ENCODE measurements around the gene ZNF878.
"Not testable (repeated sequence)": the region's sequence is repeated elsewhere in the genome, so short reads cannot be mapped to it uniquely, and the experiment has no call there.

Gene ZNF878

DNA sequence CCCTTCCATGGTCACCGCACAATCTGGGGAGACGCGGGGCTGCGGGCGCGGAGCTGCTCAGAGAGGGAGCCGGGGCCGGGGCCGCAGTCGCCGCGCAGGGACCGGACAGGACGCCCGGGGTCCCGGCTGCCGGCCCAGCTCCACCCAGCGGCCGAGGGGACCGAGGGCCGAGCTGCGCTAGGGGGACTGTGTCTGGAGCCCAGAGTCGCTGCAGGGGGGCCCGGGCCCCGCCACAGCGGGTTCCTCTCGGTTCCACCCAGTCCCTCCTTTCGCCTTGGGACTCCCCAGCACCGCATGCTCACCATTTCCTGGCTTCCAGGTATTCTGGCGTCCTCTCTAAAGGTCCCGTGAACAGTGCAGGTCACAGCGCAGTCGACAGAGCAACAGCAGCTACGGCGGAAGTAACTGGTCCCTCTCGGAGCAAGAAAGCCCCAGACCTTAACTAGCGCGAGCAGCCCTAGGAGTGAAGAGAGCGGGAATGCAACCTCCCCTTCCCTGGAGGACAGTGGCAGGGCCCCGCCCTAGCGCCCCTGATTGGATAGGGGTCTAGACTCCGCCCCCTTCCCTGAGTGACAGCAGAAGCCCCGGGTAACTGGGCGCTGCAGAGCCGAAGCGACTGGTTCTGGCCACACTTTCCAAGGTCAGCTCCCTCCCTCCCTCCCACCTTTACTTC lies at the start of gene ZNF878:
ZNF878 (minus strand) TSS at position 465 of the 673 bp plus-strand sequence; CDS start at position 305, 160 bp downstream.
- DNase-seq = no peak

DNA sequence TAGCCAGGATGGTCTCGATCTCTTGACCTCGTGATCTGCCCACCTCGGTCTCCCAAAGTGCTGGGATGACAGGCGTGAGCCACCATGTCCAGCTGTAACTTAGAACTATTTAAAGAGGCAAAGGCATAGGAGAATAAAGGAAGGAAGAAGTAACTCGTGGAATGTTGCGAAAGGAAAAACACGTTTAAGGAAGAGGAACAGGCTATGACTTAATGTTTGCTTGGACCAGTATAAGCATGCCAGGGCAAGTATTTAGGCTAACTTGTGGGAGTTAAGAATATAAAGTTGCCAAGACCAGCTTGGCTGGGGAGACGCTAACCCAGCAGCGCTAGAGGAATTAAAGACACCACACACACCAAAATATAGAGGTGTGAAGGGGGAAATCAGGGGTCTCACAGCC lies 45.3 kb upstream of the ZNF878 start:
- no peak for DNase-seq

DNA sequence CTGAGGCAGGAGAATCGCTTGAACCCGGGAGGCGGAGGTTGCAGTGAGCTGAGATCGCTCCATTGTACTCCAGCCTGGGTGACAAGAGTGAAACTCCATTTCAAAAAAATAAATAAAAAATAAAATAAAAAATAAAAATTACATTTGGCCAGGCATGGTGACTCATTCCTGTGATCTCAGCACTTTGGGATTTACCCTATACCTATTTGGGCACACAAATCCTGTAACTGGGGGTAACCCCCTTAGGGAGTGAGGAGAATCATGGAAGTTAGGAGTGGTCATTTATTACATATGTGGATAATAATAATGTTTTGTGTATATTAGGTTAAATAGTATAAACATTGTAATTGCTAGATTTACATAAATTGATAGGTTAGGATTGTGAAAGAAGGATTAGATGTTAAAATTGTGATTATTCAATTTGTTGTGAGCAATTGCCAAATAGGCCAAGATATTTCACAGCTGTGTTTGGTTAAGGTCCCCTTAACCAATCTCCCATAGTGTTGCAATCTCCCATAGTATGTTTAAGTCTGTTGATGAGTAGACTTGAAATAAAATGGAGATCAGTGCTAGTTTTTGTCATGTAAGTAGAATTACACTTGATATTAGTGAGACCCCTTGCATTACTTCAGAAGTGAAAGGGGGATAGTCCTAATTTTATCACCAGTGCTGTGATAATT lies 42.5 kb upstream of the ZNF878 start:
- no peak for DNase-seq

DNA sequence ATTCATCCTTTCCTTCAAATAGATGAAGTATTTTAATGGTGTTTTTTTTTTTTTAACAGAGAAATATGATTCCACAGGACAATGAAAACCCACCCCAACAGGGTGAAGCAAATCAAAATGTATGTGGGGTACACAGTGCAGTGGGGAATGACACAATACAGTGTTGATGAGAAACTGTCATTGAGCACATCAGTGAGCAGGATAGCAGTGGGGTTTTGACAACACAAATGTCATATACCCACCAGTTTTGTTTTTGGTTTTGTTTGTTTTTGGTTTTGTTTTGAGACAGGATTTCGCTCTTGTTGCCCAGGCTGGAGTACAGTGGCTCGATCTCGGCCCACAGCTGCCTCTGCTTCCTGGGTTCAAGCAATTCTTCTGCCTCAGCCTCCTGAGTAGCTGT lies 41.0 kb upstream of the ZNF878 start:
- no peak for DNase-seq

DNA sequence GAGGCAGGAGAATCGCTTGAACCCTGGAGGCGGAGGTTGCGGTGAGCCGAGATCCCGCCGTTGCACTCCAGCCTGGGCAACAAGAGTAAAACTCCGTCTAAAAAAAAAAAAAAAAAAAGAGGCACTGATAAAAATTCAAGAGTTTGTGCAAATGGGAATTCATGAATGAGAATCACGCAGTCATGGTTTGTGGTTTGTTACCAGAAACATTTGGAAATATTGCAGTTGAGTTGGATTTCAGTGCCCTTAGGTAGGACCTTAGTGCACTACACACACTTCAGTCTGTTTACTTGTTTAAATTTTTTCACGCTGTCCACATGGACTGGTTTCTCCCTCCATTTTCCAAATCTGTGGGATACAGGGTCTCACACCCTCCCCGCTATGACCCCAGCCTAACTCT lies 40.2 kb upstream of the ZNF878 start:
- DNase-seq = no peak

DNA sequence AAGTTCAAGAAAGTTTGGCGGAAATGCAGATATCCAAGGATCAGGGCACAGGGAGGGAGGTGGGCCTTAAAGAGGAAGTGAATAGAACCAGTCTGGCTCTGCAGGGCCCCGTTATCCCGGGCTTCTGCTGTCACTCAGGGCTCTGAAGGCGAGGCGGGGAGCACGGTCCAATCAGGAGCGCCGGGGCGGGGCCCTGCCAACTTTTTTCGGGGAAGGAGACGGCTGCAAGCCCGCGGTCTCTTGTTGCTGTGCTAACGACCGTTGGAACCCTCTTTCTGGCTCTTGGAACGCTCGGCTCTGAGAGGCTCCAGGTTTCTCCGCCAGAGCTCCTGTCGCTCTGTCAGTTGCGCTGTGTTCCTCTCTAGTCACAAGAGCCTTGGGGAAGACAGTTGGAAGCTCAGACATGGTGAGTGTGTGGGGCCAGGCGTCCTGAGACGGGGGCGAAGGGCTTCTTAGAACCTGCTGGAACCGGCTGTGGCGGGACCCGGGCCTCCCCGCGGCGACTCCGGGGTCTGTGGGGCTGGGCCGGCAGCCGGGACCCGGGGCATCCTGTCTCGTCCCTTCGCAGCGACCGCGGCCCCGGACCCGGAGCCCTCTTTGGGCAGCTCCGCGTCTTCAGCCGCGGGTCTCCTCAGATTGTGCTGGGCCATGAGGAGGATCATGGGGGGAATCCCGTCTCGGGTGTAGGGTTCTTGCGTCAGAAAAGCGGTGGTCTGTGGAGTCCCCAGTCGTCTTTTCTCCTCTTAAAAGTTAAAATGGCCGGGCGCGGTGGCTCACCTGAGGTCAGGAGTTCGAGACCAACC lies 39.5 kb upstream of the ZNF878 start:
- DNase-seq = no peak

DNA sequence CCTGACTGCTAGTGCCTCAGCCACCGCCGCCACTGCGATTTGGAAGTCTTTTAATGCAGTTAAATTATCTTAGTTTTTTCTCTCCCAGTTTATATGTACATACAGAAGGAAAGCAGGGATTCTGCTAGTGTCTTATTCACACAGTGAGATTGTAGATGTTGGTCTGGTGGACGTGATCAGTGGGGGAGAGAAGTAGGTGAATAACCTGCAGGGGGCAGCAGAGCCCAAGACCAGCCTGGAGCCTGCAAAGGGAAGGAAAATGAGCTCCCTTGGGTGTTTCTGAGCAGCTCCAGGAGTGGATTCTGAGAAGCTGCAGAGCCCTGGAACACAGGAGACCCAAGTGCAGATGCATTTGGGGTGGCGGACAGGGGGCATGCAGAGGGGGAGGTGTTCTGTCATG lies 38.0 kb upstream of the ZNF878 start:
- DNase-seq = no peak

DNA sequence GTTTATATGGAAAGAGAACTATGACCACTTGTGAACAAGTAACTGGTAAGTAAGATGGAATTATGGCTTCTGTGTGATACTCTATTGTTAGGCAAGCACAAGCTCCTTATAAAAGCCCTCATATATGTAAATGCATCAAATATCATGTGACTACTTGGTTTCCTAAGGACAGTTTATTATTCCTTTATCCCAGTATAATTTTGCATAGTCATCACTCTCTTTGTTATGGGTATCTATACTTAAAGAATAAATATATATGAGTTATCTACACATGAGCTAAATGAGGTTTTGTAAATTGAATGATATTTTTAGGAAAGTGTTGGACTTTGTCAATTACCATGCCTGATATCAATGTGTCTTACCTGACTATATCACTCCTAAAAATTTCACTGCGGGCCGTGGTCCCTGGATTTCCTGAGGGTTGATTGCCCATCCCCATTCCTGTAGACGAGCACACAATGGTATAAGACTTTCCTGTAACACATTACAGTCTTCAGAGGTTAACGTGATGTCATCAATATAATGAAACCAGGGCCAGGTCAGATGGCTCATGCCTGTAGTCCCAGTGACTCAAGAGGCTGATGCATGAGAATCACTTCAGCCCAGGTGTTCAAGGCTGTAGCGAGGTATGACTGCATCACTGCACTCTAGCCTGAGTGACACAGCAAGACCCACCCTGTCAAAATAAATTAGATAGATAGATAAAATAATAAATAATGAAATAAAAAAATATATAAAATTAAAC lies 32.5 kb upstream of the ZNF878 start:
- no peak for DNase-seq

DNA sequence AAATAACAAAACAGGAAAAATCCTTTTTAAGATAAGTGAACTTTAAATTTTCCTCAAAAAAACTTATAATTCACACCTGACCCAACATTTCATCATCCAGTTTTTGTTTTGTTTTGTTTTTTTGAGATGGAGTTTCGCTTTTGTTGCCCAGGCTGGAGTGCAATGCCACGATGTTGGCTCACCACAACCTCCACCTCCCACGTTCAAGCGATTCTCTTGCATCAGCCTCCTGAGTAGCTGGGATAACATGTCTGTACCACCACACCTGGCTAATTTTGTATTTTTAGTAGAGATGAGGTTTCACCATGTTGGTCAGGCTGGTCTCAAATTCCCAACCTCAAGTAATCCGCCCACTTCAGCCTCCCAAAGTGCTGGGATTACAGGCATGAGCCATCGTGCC lies 30.6 kb upstream of the ZNF878 start:
- DNase-seq = not testable (repeated sequence)

DNA sequence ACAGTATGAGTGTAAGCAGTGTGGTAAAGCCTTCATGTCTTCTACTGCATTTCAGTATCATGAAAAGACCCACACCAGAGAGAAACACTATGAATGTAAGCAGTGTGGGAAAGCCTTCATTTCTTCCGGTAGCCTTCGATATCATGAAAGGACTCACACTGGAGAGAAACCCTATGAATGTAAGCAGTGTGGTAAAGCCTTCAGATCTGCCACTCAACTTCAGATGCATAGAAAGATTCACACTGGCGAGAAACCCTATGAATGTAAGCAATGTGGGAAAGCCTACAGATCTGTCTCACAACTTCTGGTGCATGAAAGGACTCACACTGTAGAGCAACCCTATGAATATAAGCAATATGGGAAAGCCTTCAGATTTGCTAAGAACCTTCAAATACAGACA lies 24.6 kb upstream of the ZNF878 start:
- no peak for DNase-seq

DNA sequence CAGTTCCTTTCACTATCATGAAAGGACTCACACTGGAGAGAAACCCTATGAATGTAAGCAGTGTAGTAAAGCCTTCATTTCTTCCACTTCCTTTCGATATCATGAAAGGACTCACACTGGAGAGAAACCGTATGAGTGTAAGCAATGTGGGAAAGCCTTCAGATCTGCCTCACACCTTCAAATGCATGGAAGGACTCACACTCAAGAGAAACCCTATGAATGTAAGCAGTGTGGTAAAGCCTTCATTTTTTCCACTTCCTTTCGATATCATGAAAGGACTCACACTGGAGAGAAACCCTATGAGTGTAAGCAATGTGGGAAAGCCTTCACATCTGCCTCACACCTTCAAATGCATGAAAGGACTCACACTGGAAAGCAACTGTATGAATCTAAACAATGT lies 23.6 kb upstream of the ZNF878 start:
- not testable (repeated sequence) for DNase-seq

DNA sequence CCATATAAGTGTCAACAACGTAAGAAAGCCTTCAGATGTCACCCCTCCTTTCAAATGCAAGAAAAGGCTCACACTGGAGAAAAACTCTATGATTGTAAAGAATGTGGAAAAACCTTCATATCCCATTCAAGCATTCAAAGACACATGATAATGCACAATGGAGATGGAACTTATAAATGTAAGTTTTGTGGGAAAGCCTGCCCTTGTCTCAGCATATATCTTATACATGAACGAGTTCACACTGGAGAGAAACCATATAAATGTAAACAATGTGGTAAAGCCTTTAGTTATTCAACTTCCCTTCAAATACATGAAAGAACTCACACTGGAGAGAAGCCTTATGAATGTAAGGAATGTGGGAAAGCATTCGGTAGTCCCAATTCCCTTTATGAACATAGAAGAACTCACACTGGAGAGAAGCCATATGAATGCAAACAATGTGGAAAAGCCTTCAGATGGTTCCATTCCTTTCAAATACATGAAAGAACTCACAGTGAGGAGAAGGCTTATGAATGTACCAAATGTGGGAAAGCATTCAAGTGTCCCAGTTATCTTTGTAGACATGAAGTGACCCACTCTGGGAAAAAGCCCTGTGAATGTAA lies 22.9 kb upstream of the ZNF878 start:
- DNase-seq = no peak

DNA sequence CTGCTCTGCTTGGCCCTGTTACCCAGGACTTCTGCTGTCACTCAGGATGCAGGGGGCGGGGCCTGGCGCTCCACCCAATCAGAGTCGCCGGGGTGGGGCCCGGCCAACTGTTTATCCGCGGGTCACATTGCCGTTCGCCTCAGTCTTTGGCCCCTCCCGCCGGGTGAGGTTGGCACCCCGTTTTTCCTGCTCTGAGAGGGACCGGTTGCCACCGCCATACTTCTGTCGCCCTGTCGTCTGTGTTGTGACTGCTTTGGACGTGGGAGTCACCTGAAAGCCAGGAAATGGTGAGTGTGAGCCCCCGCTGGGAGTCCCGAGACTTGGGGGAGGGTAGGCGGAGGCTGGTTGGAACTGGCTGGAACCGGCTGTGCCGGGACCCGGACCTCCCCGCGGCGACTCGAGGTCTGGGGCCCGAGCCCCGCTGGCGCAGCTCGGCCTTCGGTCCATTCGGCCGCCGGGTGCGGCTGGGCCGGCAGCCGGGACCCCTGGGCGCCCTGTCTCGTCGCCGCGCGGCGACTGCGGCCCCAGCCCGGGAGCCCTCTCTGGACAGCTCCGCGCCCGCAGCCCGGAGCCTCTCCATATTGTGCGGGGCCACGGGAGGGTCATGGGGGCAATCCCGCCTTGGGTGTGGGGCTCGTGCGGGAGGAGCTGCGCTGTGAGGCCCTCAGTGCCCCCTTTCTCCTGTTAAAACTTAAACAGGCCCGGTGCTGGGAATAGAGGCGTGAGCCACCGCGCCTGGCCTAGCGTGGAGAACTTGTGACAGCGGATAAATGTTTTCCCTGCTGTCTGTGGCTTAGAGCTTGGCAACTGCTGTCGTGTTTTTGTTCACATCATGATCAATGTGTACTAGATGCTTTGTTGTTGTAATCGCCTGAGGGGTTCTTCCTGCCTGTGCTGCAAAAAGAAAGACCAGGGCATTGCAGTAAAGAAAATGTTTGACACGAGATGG lies 12.1 kb upstream of the ZNF878 start, which contains the start of gene ZNF844:
ZNF844 (plus strand) TSS at position 142 of the 949 bp plus-strand sequence; CDS start at position 285, 143 bp downstream.
- DNase-seq = no peak

DNA sequence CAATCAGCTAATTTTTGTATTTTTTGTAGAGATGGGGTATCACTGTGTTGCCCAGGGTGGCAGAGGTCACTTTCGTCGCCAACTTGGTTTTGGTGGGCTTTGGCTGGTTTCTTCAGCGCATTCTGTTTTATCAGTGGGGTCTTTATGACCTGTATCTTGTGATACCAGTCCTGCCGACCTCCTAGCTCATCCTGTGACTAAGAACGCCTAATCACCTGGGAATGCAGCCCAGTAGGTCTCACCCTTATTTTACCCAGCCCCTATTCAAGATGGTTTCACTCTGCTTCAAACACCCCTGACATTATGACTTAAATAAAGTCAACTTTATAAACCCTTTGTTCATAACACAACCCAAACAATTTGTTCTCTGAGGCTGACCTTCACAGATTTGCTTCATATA lies 3.0 kb upstream of the ZNF878 start:
- no peak for DNase-seq

DNA sequence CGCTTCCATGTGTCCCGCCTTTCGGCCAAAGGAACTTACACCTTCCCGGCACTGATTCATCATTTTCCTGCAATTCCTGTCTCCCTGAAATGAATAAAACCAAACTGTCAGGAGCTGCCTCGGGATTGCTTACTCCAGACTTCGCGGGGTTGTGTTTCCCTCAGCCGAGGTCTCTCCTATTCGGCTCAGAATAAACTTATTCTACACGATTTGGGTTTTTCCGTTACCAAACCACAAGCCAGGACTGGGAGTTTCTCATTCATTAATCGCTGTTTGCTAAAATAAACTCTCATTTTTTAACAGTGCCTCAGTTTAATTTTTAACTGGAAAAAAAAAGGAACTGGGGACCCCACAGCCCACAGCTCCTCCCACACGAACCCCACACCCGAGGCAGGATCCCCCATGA lies 667 bp downstream of the ZNF878 start:
- no peak for DNase-seq

DNA sequence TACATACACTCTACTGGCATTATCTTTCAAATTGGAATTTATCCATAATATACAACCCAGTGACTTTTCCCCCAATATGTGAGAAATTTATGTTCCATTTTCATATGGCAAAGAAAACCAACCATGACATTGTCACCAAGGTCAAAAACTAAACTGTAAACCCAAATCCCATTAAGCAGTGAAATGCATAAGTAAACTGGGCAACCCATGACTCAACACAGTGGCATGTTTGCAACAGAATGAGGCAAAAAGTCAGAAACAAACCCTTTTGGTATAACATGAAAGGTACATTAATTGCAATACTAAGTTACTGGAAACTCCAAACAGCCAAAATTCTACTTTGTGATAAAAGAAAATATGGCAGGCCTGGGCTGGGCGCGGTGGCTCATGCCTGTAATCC lies 4.9 kb downstream of the ZNF878 start:
- DNase-seq = no peak

DNA sequence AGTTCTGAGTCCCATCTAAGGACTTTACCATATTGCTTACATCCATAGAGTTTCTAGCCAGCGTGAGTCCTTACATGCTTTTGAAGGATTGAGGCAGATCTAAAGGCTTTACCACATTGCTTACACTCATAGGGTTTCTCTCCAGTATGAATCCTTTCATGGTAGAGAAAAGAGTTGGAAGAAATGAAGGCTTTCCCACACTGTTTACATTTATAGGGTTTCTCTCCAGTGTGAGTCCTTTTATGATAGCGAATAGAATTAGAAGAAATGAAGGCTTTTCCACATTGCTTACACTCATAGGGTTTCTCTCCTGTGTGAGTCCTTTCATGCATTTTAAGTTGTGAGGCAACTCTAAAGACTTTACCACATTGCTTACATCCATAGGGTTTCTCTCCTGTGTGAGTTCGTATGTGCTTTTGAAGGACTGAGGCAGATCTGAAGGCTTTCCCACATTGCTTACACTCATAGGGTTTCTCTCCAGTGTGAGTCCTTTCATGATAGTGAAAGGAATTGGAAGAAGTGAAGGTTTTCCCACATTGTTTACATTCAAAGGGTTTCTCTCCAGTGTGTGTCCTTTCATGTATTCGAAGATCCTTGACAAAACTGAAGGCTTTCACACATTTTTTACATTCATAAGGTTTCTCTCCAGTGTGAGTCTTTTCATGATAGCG lies 8.9 kb downstream of the ZNF878 start:
- DNase-seq = no peak

DNA sequence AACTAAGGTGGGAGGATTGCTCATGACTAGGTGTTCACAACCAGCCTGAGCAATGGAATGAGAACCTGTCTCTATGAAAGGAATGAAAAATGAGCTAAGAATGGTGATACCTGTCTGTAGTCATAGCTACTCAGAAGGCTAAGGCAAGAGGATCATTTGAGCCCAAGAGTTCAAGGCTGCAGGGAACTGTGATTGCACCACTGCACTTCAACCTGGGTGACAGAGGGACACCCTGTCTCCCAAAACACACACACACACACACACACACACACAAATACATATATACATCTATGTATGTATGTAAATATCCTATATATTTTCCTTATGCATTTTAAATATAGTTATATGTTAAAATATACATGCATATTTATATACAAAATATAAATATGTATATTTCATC lies 9.9 kb downstream of the ZNF878 start:
- no peak for DNase-seq

DNA sequence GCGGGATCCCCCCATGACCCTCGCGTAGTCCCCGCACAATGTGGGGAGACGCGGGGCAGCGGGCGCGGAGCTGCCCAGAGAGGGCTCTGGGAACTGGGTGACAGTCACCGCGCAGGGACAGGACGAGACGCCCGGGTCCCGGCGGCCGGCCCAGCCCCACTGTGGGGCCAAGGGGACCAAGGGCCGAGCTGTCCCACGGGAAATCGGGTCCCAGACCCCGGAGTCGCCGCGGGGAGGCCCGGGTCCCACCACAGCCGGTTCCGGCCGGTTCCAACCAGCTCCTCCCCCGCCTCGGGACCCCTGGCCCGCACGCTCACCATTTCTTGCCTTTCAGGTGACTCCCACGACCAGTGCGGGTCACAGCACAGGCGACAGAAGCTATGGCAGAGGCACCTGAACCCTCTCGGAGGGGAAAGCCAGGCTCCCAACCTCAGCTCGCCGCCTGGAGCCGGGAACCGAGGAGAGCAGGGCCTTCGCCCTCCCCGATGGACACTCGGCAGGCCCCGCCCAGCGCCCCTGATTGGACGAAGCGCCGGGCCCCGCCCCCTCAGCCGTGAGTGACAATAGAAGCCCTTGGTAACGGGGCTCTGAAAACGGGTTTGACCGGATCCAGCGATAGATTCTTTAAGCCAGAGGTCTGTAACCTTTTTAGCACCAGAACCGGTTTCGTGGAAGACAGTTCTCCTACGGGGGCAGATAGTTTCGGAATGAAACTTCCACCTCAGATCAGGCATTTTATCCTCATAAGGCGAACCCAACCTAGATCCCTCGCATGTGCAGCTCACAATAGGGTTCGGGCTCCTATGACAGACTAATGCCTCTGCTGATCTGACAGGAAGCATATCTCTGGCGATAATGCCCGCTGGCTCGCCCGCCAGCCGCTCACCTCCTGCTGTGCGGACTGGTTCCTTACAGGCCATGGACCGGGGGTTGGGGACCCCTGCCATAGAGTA lies 17.3 kb downstream of the ZNF878 start, which contains the start of gene ZNF433:
ZNF433 (minus strand) TSS at position 460 of the 953 bp plus-strand sequence; CDS start at position 320, 140 bp downstream.
- no peak for DNase-seq

Measured in NCI-H187 treated with DMSO at 0.1 percent for 48 hours (cell line).